Skeletal muscle satellite cell (primary cell): ENCODE measurements around the gene ANKRD33B.

Experiments
- H3K27me3 ChIP-seq: 2 replicates; pipeline ENCODE4 v1.7.0; 2013; ENCODE audit warnings: low read length; ENCODE audit not compliant: control insufficient read depth, insufficient read depth
- H3K36me3 ChIP-seq: 2 replicates; pipeline ENCODE4 v1.7.0; 2013; ENCODE audit warnings: mild to moderate bottlenecking, control low read depth, low read length; ENCODE audit not compliant: insufficient read depth
- H3K4me1 ChIP-seq: 2 replicates; pipeline ENCODE4 v1.7.0; 2013; ENCODE audit warnings: low read length; ENCODE audit not compliant: control insufficient read depth, insufficient read depth
- H3K4me2 ChIP-seq: 2 replicates; pipeline ENCODE4 v1.7.0; 2013; ENCODE audit warnings: mild to moderate bottlenecking, low read length
- H3K4me3 ChIP-seq: 2 replicates; pipeline ENCODE4 v1.7.0; 2013; ENCODE audit warnings: low read length
- H3K9ac ChIP-seq: 2 replicates; pipeline ENCODE4 v1.7.0; 2013; ENCODE audit warnings: mild to moderate bottlenecking, low read depth, low read length, moderate library complexity
- H3K9me3 ChIP-seq: replicated peaks from 2 replicates; pipeline ENCODE4 v1.7.0; 2013; ENCODE audit warnings: mild to moderate bottlenecking, control low read depth, low read length

ANKRD33B gene

GRCh38 chr5:10528056-10528816, 35.6 kb upstream of the ANKRD33B start:
- Histone ChIP-seq H3K27me3 (peaks cover 3% of the 10 kb centered on the region), H3K36me3 (no peaks in the 10 kb centered on the region), H3K9ac (no peak overlapping the region), H3K4me1 (peaks cover 10% of the 10 kb centered on the region), H3K4me3 (no peak overlapping the region), H3K4me2 (no peak overlapping the region), H3K9me3 (no peaks in the 10 kb centered on the region)

DNA sequence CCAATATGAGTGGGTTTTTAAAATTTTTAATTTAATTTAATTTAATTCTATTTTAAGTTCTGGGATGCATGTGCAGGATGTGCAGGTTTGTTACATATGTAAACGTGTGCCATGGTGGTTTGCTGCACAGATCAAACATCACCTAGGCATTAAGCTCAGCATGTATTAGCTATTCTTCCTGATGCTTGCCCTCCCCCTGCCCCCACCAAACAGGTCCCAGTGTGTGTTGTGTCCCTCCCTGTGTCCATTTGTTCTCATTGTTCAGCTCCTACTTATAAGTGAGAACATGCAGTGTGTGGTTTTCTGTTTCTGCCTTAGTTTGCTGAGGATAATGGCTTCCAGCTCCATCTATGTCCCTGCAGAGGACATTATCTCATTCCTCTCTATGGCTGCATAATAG, 35.0 kb upstream of the ANKRD33B start:
- H3K36me3 ChIP-seq = no peaks in the 10 kb centered on the region
- H3K27me3 ChIP-seq = peaks cover 3% of the 10 kb centered on the region
- H3K4me1 ChIP-seq = peaks cover 10% of the 10 kb centered on the region
- H3K4me2 ChIP-seq = no peak overlapping the region
- H3K9ac ChIP-seq = no peak overlapping the region
- no peak overlapping the region for H3K4me3 ChIP-seq
- H3K9me3 ChIP-seq = no peaks in the 10 kb centered on the region

- Histone ChIP-seq H3K9me3 (no peaks in the 10 kb centered on the region), H3K4me3 (no peak overlapping the region), H3K4me1 (no peaks in the 10 kb centered on the region), H3K36me3 (no peaks in the 10 kb centered on the region), H3K27me3 (peaks cover 7% of the 10 kb centered on the region), H3K9ac (no peak overlapping the region), H3K4me2 (no peak overlapping the region)
These were observed 33.1 kb upstream of the ANKRD33B start for GRCh38 chr5:10530601-10531320.

GRCh38 chr5:10532421-10532820, 31.4 kb upstream of the ANKRD33B start:
- Histone ChIP-seq H3K4me1 (no peaks in the 10 kb centered on the region), H3K4me3 (no peak overlapping the region), H3K9me3 (no peaks in the 10 kb centered on the region), H3K9ac (no peak overlapping the region), H3K27me3 (peaks cover 14% of the 10 kb centered on the region), H3K4me2 (no peak overlapping the region), H3K36me3 (no peaks in the 10 kb centered on the region)

DNA sequence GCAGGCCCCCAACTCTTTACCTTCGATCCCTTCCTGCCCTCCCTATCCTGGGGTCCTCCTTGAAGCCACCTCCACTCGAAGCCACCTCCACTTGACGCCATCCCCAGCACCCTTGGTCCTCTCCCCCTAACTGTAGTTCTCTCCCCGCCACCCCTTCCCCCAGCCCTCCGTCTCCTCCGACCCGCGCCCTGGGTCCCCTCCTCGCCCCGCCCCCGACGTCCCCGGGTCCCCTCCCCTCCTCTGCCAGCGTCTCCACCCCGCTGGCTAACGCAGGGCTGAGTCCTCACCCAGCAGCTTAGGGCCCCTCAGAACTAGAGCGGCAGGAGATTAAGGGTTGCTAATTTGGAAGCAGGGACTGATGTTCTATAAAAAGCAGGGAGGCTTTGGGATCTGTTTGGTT, 30.6 kb upstream of the ANKRD33B start:
- Histone ChIP-seq H3K4me1 (peaks cover 4% of the 10 kb centered on the region), H3K9ac (no peak overlapping the region), H3K4me3 (no peak overlapping the region), H3K36me3 (no peaks in the 10 kb centered on the region), H3K9me3 (no peaks in the 10 kb centered on the region), H3K4me2 (no peak overlapping the region), H3K27me3 (peaks cover 22% of the 10 kb centered on the region)

- peaks cover 35% of the 10 kb centered on the region for H3K27me3 ChIP-seq
- H3K36me3 ChIP-seq = no peaks in the 10 kb centered on the region
- H3K4me3 ChIP-seq = no peak overlapping the region
- no peak overlapping the region for H3K4me2 ChIP-seq
- H3K9me3 ChIP-seq = no peaks in the 10 kb centered on the region
- H3K9ac ChIP-seq = no peak overlapping the region
- H3K4me1 ChIP-seq = peaks cover 16% of the 10 kb centered on the region
These were observed 29.0 kb upstream of the ANKRD33B start for GRCh38 chr5:10534561-10535530.

DNA sequence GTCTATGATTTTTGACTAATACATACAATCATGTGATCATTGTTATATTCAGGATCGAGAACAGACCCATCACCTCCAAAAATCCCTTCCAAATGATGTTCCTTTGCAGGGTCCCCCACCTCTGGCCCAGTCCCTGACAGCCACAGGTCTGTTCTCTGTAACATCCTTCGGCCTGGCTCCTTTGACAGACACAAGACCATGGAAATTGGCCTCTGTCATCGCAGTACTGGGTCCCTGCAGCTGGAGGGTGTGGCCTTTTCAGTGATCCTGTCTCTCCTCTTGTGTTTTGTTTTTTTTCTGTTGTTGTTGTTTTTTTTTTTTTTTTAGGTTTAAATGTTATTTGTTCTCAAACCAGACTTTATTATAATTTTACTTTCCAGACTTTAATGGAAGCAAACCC, 27.4 kb upstream of the ANKRD33B start:
- peaks cover 34% of the 10 kb centered on the region for H3K27me3 ChIP-seq
- H3K9ac ChIP-seq = no peak overlapping the region
- no peak overlapping the region for H3K4me3 ChIP-seq
- H3K4me1 ChIP-seq = peaks cover 16% of the 10 kb centered on the region
- no peaks in the 10 kb centered on the region for H3K9me3 ChIP-seq
- H3K36me3 ChIP-seq = no peaks in the 10 kb centered on the region
- H3K4me2 ChIP-seq = no peak overlapping the region

- Histone ChIP-seq H3K4me2 (no peak overlapping the region), H3K36me3 (no peaks in the 10 kb centered on the region), H3K27me3 (peaks cover 34% of the 10 kb centered on the region), H3K4me3 (no peak overlapping the region), H3K9ac (no peak overlapping the region), H3K4me1 (peaks cover 17% of the 10 kb centered on the region), H3K9me3 (no peaks in the 10 kb centered on the region)
These were observed 26.8 kb upstream of the ANKRD33B start for GRCh38 chr5:10536931-10537579.

GRCh38 chr5:10537624-10538023, 26.2 kb upstream of the ANKRD33B start:
- H3K4me1 ChIP-seq = peaks cover 18% of the 10 kb centered on the region
- no peaks in the 10 kb centered on the region for H3K9me3 ChIP-seq
- H3K27me3 ChIP-seq = peaks cover 34% of the 10 kb centered on the region
- no peak overlapping the region for H3K4me3 ChIP-seq
- no peak overlapping the region for H3K9ac ChIP-seq
- no peaks in the 10 kb centered on the region for H3K36me3 ChIP-seq
- H3K4me2 ChIP-seq = no peak overlapping the region

GRCh38 chr5:10538103-10538788, 25.6 kb upstream of the ANKRD33B start:
- peaks cover 34% of the 10 kb centered on the region for H3K27me3 ChIP-seq
- no peak overlapping the region for H3K4me3 ChIP-seq
- H3K9ac ChIP-seq = no peak overlapping the region
- no peaks in the 10 kb centered on the region for H3K36me3 ChIP-seq
- peaks cover 18% of the 10 kb centered on the region for H3K4me1 ChIP-seq
- H3K4me2 ChIP-seq = no peak overlapping the region
- no peaks in the 10 kb centered on the region for H3K9me3 ChIP-seq
